A673 (cell line): ENCODE data around the gene BBX. TPM values are rescaled to one million over a fixed set of nuclear protein-coding genes. Genes with fewer than 3 reads are reported as not detected.

ENCODE experiments used
- BruUV-seq: library from RNA; stranded (reverse); fragments of 400-500 nt; replicated peaks from 2 replicates; lab custom pipeline; 2021; lab: Mats Ljungman, UMichigan
- CTCF ChIA-PET: fragments of 300-600 bp; sonication (Branson Sonifier 250); formaldehyde crosslinking; loops from one replicate; lab custom pipeline; 2022; ENCODE audit warnings: antibody characterized with exemption; lab: Charles Lee
- POLR2A ChIA-PET: fragments of 300-600 bp; sonication (Branson Sonifier 250); formaldehyde crosslinking; loops from one replicate; lab custom pipeline; 2022; ENCODE audit warnings: antibody characterized with exemption; ENCODE audit not compliant: low non-redundant PET; lab: Charles Lee
- DNase-seq: peaks from one replicate; pipeline ENCODE4 v3.0.0-alpha.2; 2015; ENCODE audit warnings: low spot score
- H3K27ac ChIP-seq: fragments of 200-600 bp; sonication (generic); 2 replicates; pipeline ENCODE4 v1.5.1; 2016; ENCODE audit warnings: mixed run types, low read depth, mild to moderate bottlenecking, mixed read lengths, antibody characterized with exemption, low read length; ENCODE audit not compliant: poor library complexity, severe bottlenecking
- H3K27me3 ChIP-seq: fragments of 200-600 bp; sonication (generic); replicated peaks from 2 replicates; pipeline ENCODE4 v1.6.1; 2017; ENCODE audit warnings: mixed run types, low read depth, mild to moderate bottlenecking, mixed read lengths, antibody characterized with exemption, low read length; ENCODE audit not compliant: insufficient read depth, poor library complexity
- H3K36me3 ChIP-seq: fragments of 200-600 bp; sonication (generic); 2 replicates; pipeline ENCODE4 v1.6.1; 2016; ENCODE audit warnings: mixed run types, mild to moderate bottlenecking, mixed read lengths, antibody characterized with exemption, low read length; ENCODE audit not compliant: insufficient read depth, poor library complexity, severe bottlenecking
- H3K4me1 ChIP-seq: fragments of 200-600 bp; sonication (generic); 2 replicates; pipeline ENCODE4 v1.6.1; 2017; ENCODE audit warnings: mixed run types, mild to moderate bottlenecking, mixed read lengths, antibody characterized with exemption, low read length; ENCODE audit not compliant: insufficient read depth, poor library complexity, severe bottlenecking
- H3K4me3 ChIP-seq: fragments of 200-600 bp; sonication (generic); 2 replicates; pipeline ENCODE4 v1.5.1; 2016; ENCODE audit warnings: low read depth, mixed run types, mild to moderate bottlenecking, mixed read lengths, low read length; ENCODE audit not compliant: poor library complexity, severe bottlenecking
- H3K9me3 ChIP-seq: fragments of 200-600 bp; sonication (generic); 2 replicates; pipeline ENCODE4 v1.6.1; 2016; ENCODE audit warnings: mixed run types, low read depth, mild to moderate bottlenecking, mixed read lengths, antibody characterized with exemption, low read length; ENCODE audit not compliant: poor library complexity, severe bottlenecking
- EZH2 ChIP-seq: fragments of 200-600 bp; sonication (generic); IDR thresholded peaks from 2 replicates; pipeline ENCODE4 v1.6.1; 2017; ENCODE audit warnings: borderline replicate concordance, low read depth, mild to moderate bottlenecking, mixed read lengths, antibody characterized with exemption, low read length; ENCODE audit not compliant: poor library complexity, severe bottlenecking
- intact Hi-C: fragments of 100-400 bp; cut with micrococcal nuclease; formaldehyde crosslinking; loops from one replicate; pipeline ENCODE4 v1.10.0; 2022; ENCODE audit not compliant: unreplicated experiment
- total RNA-seq: library from RNA; stranded (reverse); gene quantifications from 2 replicates; pipeline ENCODE4 v1.2.3, GENCODE V29; 2021
- TF ChIP-seq, protein P1 (sequence below): fragments of 300-800, 200-600 bp; sonication (generic); conservative IDR thresholded peaks from 2 replicates; pipeline ENCODE4 v1.5.1; 2017; ENCODE audit warnings: low read depth, mild to moderate bottlenecking, antibody characterized with exemption, low read length, moderate library complexity, mixed read lengths

Gene BBX
- total RNA-seq, 1 experiment from 2014 or later: 28.9 TPM

DNA sequence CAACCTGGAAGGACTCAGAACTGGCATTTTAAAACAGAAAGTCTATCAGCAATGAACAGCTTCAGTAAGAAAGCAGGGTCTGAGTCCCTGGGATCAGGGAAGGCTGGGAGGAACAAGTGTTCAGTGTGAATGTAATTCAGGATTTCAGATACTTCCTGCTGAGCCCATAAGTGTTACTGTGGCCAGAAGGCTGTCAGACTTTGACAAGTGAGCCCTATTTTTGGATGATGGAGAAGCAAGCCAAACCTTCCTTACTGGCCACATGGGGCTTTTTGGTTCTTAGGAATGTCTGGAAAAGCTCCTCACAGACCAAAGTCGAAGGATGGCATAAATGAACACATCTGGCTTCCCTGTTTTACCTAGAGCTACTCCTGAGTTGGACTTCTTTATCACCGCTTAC lies 157.2 kb downstream of the BBX start:
- Histone ChIP-seq H3K36me3 (no peaks in the 10 kb centered on the region), H3K27ac (no peak overlapping the region), H3K4me1 (no peaks in the 10 kb centered on the region), H3K4me3 (no peak overlapping the region), H3K27me3 (no peaks in the 10 kb centered on the region), H3K9me3 (no peaks in the 10 kb centered on the region)
- CTCF ChIA-PET: no interaction called here
- POLR2A ChIA-PET: no interaction called here
- intact Hi-C loops: loop anchor here (5.0 to 10.0 kb wide), 3 partner anchors 62 to 795 kb away; no protein-coding TSS in a partner anchor
- BruUV-seq: no TSS peak
- TF ChIP-seq EZH2: no peak
- TF ChIP-seq, protein P1, sequence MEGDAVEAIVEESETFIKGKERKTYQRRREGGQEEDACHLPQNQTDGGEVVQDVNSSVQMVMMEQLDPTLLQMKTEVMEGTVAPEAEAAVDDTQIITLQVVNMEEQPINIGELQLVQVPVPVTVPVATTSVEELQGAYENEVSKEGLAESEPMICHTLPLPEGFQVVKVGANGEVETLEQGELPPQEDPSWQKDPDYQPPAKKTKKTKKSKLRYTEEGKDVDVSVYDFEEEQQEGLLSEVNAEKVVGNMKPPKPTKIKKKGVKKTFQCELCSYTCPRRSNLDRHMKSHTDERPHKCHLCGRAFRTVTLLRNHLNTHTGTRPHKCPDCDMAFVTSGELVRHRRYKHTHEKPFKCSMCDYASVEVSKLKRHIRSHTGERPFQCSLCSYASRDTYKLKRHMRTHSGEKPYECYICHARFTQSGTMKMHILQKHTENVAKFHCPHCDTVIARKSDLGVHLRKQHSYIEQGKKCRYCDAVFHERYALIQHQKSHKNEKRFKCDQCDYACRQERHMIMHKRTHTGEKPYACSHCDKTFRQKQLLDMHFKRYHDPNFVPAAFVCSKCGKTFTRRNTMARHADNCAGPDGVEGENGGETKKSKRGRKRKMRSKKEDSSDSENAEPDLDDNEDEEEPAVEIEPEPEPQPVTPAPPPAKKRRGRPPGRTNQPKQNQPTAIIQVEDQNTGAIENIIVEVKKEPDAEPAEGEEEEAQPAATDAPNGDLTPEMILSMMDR: no peak
- no peak for DNase-seq

DNA sequence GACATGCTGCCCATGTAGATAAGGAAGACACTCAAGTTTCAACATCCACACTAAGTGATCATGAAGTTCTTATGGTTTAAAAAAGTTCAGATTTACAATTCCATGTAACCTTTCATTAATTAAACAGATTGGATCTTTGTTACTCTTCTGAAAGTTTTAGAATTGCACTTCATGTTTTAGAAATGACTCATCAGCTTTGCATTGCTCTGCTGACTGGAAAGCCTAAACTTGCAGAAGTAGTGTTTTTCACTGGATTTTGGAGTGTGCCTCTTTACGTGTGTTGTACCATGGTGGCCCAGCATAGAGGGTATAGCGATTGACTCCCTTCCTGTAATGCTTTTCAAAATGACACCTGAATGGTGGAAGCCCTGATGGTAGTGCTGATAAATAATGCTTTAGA lies 157.9 kb downstream of the BBX start:
- H3K4me1 ChIP-seq: no peaks in the 10 kb centered on the region
- H3K9me3 ChIP-seq: no peaks in the 10 kb centered on the region
- TF ChIP-seq, protein P1: no peak
- no peak for TF ChIP-seq EZH2
- no peak overlapping the region for H3K27ac ChIP-seq
- no TSS peak for BruUV-seq
- no peak for DNase-seq
- H3K36me3 ChIP-seq: no peaks in the 10 kb centered on the region
- H3K27me3 ChIP-seq: no peaks in the 10 kb centered on the region
- intact Hi-C loops: loop anchor here (10.0 kb wide), 1 partner anchor 164 kb away; no protein-coding TSS in a partner anchor
- ChIA-PET CTCF (no interaction called here), POLR2A (no interaction called here)
- H3K4me3 ChIP-seq: no peak overlapping the region

DNA sequence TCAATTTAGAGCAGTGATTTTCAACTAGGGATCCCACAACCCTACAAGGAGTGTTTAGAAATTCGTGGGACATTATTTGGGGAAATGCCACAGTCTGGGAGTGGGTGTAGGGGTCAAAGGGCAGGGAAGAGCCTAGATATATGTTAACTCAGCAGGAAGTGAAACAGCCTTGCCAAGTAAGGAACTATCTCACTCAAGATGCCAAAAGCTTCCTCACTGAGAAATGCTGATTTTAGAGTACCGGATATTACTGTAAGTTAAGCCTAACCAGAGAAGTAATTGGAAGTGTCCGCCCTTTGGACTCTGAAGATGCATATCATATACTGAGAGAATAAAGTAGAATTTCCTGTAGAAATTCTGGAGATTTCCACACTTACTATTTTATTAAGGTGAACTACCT lies 158.6 kb downstream of the BBX start:
- CTCF ChIA-PET: no interaction called here
- no peak overlapping the region for H3K4me3 ChIP-seq
- no peaks in the 10 kb centered on the region for H3K9me3 ChIP-seq
- H3K4me1 ChIP-seq: no peaks in the 10 kb centered on the region
- POLR2A ChIA-PET: no interaction called here
- TF ChIP-seq EZH2: no peak
- TF ChIP-seq, protein P1: no peak
- H3K36me3 ChIP-seq: no peaks in the 10 kb centered on the region
- no peak for DNase-seq
- H3K27me3 ChIP-seq: no peaks in the 10 kb centered on the region
- BruUV-seq: no TSS peak
- no peak overlapping the region for H3K27ac ChIP-seq
- intact Hi-C loops: loop anchor here (10.0 kb wide), 1 partner anchor 163 kb away; no protein-coding TSS in a partner anchor
